Activated B cell treated with CpG ODN at 0.5 μM for 24 hours (primary cell): ENCODE data around the gene ADAMTS17. TPM values are rescaled to one million over a fixed set of nuclear protein-coding genes. Genes with fewer than 3 reads are reported as not detected.

Source experiments
- ATAC-seq: fragments of 200-7000 bp; cut with Tn5 transposase; one replicate; pipeline ENCODE4 v1.10.0; 2021; ENCODE audit warnings: low read depth, mild to moderate bottlenecking, moderate library complexity
- CTCF ChIA-PET: fragments of 350-600 bp; sonication (Branson Sonifier 250); formaldehyde crosslinking; loops from one replicate; lab custom pipeline; 2021; ENCODE audit warnings: antibody characterized with exemption; lab: Charles Lee
- POLR2A ChIA-PET: fragments of 350-600 bp; sonication (Branson Sonifier 250); formaldehyde crosslinking; loops from one replicate; lab custom pipeline; 2021; ENCODE audit warnings: antibody characterized with exemption; lab: Charles Lee
- DNase-seq: peaks from one replicate; pipeline ENCODE4 v3.0.0; 2022
- H3K27ac Mint-ChIP-seq: one replicate; pipeline ENCODE4 v1.8.0; 2020; ENCODE audit warnings: mixed read lengths
- H3K27me3 Mint-ChIP-seq: one replicate; pipeline ENCODE4 v1.8.0; 2021; ENCODE audit warnings: mixed read lengths
- H3K36me3 Mint-ChIP-seq: one replicate; pipeline ENCODE4 v1.8.0; 2021; ENCODE audit warnings: low read depth, mixed read lengths
- H3K4me1 Mint-ChIP-seq: one replicate; pipeline ENCODE4 v1.8.0; 2021; ENCODE audit warnings: mixed read lengths
- H3K4me3 Mint-ChIP-seq: one replicate; pipeline ENCODE4 v1.8.0; 2020; ENCODE audit warnings: mild to moderate bottlenecking, mixed read lengths
- H3K9me3 Mint-ChIP-seq: one replicate; pipeline ENCODE4 v1.8.0; 2020; ENCODE audit warnings: mixed read lengths
- CTCF ChIP-seq: fragments of 200-600 bp; IDR thresholded peaks from one replicate; pipeline ENCODE4 v1.8.0; 2022; ENCODE audit warnings: antibody characterized with exemption, mild to moderate bottlenecking
- intact Hi-C: fragments of 100-400 bp; cut with micrococcal nuclease; formaldehyde crosslinking; loops from one replicate; pipeline ENCODE4 v1.15.1; 2024
- total RNA-seq: library from RNA; stranded (reverse); gene quantifications from 2 replicates; pipeline ENCODE4 v1.2.3, GENCODE V29; 2022

Gene ADAMTS17
- total RNA-seq, 1 donor from 2014 or later: 1.6 TPM

GRCh38 chr15:100328796-100329195 is 13.0 kb downstream of the ADAMTS17 start:
- CTCF ChIA-PET: no interaction called here
- intact Hi-C loops: no loop called here
- Mint-ChIP-seq H3K9me3 (peaks cover 3% of the 10 kb centered on the region), H3K4me1 (no peaks in the 10 kb centered on the region), H3K4me3 (no peak overlapping the region), H3K27ac (no peak overlapping the region), H3K36me3 (no peaks in the 10 kb centered on the region), H3K27me3 (peaks cover 16% of the 10 kb centered on the region)
- POLR2A ChIA-PET: no interaction called here
- DNase-seq (no peak), ATAC-seq (no peak)
- TF ChIP-seq CTCF: no peak

GRCh38 chr15:100318880-100319279 is 22.9 kb downstream of the ADAMTS17 start:
- no peak for TF ChIP-seq CTCF
- ATAC-seq (no peak), DNase-seq (no peak)
- no peak overlapping the region for H3K4me3 Mint-ChIP-seq
- intact Hi-C loops: no loop called here
- no peaks in the 10 kb centered on the region for H3K4me1 Mint-ChIP-seq
- ChIA-PET POLR2A (no interaction called here), CTCF (no interaction called here)
- H3K36me3 Mint-ChIP-seq: no peaks in the 10 kb centered on the region
- peaks cover 11% of the 10 kb centered on the region for H3K9me3 Mint-ChIP-seq
- H3K27me3 Mint-ChIP-seq: peaks cover 2% of the 10 kb centered on the region
- no peak overlapping the region for H3K27ac Mint-ChIP-seq

GRCh38 chr15:100314809-100315400 is 26.9 kb downstream of the ADAMTS17 start:
- ChIA-PET POLR2A (no interaction called here), CTCF (no interaction called here)
- Mint-ChIP-seq H3K36me3 (no peaks in the 10 kb centered on the region), H3K9me3 (peaks cover 5% of the 10 kb centered on the region), H3K4me1 (no peaks in the 10 kb centered on the region), H3K27me3 (peaks cover 2% of the 10 kb centered on the region), H3K27ac (no peak overlapping the region), H3K4me3 (no peak overlapping the region)
- intact Hi-C loops: no loop called here
- DNase-seq (no peak), ATAC-seq (no peak)
- no peak for TF ChIP-seq CTCF

GRCh38 chr15:100311833-100312476 is 29.8 kb downstream of the ADAMTS17 start:
- POLR2A ChIA-PET: no interaction called here
- no peak for DNase-seq
- Mint-ChIP-seq H3K36me3 (no peaks in the 10 kb centered on the region), H3K27ac (no peak overlapping the region), H3K4me3 (no peak overlapping the region), H3K4me1 (no peaks in the 10 kb centered on the region), H3K27me3 (peaks cover 8% of the 10 kb centered on the region), H3K9me3 (no peaks in the 10 kb centered on the region)
- TF ChIP-seq CTCF: no peak
- intact Hi-C loops: no loop called here
- ATAC-seq: no peak
- CTCF ChIA-PET: no interaction called here

- ATAC-seq (no peak), DNase-seq (no peak)
- H3K4me3 Mint-ChIP-seq: no peak overlapping the region
- H3K4me1 Mint-ChIP-seq: no peaks in the 10 kb centered on the region
- ChIA-PET POLR2A (no interaction called here), CTCF (no interaction called here)
- intact Hi-C loops: no loop called here
- H3K9me3 Mint-ChIP-seq: no peaks in the 10 kb centered on the region
- H3K27ac Mint-ChIP-seq: no peak overlapping the region
- peaks cover 10% of the 10 kb centered on the region for H3K27me3 Mint-ChIP-seq
- no peaks in the 10 kb centered on the region for H3K36me3 Mint-ChIP-seq
- TF ChIP-seq CTCF: no peak
Measured at GRCh38 chr15:100311154-100311625, 30.6 kb downstream of the ADAMTS17 start.
